Stimulated activated CD8-positive, alpha-beta memory T cell treated with anti-CD3 and anti-CD28 coated beads, Interleukin-4, amount 100 ng/mL, for 24 hours (primary cell): ENCODE data around the gene PLAGL2.
"Not testable (repeated sequence)": the region's sequence is repeated elsewhere in the genome, so short reads cannot be mapped to it uniquely, and the experiment has no call there.

Experiments used
- DNase-seq: peaks from one replicate; pipeline ENCODE4 v3.0.0-alpha.2; 2020; ENCODE audit warnings: low read depth

PLAGL2 gene, protein sequence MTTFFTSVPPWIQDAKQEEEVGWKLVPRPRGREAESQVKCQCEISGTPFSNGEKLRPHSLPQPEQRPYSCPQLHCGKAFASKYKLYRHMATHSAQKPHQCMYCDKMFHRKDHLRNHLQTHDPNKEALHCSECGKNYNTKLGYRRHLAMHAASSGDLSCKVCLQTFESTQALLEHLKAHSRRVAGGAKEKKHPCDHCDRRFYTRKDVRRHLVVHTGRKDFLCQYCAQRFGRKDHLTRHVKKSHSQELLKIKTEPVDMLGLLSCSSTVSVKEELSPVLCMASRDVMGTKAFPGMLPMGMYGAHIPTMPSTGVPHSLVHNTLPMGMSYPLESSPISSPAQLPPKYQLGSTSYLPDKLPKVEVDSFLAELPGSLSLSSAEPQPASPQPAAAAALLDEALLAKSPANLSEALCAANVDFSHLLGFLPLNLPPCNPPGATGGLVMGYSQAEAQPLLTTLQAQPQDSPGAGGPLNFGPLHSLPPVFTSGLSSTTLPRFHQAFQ

DNA sequence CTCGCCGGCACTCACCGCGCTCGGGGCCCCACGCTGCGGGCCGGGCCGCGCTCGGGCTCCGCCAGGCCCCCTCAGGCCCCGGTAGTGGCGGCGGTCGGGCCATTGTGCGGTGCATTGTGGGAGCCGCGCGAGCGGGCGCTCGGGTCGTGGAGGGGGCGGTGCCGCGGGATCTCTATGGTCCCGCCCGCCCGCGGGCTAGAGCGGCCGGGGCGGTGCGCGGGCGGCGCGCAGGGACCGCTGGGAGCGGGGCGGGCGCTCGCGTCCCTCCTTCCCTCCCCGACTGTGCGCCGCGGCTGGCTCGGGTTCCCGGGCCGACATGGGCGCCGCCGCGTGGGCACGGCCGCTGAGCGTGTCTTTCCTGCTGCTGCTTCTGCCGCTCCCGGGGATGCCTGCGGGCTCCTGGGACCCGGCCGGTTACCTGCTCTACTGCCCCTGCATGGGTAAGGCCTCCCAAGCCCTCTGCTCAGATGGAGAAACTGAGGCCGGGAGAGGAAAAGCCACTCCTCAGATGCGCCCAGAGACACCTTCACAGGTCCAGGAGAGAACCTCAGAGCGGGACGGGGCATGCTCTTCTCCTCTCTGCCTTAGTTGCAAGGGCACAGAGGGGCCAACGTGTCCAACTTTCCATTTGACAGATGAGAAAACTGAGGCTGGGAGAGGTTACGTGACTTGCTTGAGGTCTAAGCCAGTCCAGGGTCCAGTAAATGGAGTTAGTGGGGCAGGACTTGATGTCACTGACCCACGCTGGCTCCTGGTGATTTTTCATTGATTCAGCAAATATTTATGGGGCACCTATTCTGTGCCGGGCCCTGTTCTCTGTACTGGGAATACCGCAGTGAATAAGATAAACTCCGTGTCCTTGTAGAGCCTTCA lies at the start of gene PLAGL2, which contains the start of gene POFUT1:
Gene PLAGL2, minus strand, starts transcription at position 118 of the 873 bp plus-strand sequence. CDS start 5,565 bp downstream, outside the sequence.
Gene POFUT1, plus strand, starts transcription at position 255 of the 873 bp plus-strand sequence. Its CDS starts 62 bp downstream, at position 317.
- peak; percentile 86 for DNase-seq

DNA sequence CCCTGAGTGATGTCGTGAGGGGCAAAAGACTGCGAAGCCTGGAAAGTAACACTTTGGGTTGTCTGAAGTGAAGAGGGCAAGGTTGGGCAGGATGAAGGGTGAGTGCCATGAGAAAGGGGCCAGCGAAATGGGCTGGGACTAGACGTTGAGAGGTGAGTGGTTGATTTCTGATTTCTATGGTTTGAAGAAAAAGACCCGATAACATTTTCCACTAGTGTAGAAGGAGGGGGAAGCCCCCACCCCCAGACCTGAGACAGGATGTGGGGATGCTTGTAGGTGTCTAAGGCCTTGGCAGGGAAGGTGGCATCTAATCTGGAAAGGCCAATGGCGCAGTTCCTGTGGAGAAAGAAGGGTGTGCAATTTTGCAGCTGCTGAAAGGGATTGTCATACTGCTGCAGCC lies 44.6 kb upstream of the PLAGL2 start:
- peak; percentile 78 for DNase-seq

DNA sequence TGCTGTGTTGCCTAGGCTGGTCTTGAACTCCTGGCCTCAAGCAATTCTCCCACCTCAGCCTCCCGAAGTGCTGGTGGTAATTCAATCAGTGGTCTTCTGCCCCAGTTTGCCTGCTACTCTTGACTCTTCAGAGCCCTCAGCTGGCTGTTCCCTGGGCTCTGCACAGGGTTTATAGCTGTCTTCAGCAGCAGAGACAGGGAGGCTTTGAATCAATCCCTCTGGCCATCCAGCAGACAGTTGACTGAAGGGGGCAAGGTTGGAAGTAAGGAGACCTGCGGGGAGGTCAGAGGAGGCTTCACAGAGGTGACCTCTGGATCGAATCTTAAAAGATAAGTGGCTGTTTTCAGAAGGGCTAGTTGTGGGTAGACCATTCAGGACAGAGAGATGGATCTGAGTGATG lies 43.9 kb upstream of the PLAGL2 start:
- DNase-seq = no peak

DNA sequence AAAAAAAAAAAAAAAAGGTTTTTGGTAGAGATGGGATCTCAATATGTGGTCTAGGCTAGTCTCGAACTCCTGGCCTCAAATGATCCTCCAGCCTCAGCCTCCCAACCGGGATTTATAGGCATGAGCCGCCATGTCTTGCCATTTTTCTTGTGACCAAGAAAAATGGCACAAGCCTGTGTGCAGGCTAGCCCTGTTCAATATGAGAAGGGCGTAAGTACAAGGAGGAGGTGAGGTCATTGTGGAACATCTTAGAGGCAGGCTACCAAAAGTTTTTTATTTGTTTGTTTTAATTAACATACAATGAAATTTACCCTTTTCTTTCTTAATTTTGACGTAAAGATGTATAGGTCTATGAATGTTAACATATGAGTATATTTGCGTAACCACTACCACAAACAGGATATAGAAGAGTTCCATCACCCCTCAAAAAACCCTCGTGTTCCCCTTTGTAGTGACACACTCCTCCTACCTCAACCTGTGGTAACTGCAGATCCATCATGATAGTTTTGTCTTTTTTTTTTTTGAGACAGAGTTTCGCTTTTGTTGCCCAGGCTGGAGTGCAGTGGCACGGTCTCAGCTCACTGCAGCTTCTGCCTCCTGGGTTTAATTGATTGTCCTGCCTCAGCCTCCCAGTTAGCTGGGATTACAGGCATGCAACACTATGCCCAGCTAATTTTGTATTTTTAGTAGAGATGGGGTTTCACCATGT lies 41.6 kb upstream of the PLAGL2 start:
- DNase-seq = no peak

DNA sequence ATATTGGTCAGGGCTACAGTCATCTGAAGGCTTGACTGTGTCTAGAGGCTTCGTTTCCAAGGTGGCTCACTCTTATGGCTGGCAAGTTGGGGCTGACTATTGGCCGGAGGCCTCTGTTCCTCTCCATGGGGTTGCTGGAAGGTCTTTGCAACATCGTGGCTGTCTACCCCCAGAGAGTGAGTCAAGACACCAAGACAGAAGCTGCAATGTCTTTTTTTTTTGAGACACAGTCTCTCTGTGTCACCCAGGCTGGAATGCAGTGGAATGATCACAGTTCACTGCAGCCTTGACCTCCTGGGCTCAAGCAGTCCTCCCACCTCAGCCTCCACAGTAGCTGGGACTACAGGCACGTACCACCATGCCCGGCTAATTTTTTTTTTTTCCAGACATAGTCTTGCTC lies 40.5 kb upstream of the PLAGL2 start:
- no peak for DNase-seq

DNA sequence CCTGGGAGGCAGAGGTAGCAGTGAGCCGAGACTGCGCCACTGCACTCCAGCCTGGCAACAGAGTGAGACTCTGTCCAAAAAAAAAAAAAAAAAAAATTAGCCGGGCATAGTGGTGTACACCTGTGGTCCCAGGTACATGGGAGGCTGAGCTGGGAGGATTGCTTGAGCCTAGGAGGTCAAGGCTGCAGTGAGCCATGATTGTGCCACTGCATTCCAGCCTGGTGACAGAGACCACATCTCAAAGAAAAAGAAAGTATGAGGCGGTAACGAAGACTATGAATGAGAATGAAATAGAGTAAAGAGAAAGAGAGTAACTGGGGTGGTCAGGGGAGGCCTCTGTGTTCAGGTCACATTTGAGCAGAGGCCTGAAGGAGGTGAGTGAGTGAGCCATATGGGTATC lies 38.7 kb upstream of the PLAGL2 start:
- not testable (repeated sequence) for DNase-seq

DNA sequence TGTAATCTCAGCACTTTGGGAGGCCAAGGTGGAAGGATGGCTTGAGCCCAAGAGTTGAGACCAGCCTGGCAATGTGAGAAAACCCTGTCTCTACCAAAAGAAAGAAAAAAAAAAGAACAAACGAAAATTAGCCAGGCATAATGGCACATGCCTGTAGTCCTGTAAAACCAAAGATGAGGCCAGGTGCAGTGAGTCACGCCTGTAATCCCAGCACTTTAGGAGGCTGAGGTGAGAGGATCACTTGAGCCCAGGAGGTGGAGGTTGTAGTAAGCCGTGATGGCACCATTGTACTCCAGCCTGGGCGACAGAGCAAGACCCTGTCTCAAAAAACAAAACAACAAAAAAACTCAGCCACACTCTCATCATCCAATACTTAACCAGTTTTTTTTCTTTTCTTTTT lies 37.4 kb upstream of the PLAGL2 start:
- DNase-seq = no peak

DNA sequence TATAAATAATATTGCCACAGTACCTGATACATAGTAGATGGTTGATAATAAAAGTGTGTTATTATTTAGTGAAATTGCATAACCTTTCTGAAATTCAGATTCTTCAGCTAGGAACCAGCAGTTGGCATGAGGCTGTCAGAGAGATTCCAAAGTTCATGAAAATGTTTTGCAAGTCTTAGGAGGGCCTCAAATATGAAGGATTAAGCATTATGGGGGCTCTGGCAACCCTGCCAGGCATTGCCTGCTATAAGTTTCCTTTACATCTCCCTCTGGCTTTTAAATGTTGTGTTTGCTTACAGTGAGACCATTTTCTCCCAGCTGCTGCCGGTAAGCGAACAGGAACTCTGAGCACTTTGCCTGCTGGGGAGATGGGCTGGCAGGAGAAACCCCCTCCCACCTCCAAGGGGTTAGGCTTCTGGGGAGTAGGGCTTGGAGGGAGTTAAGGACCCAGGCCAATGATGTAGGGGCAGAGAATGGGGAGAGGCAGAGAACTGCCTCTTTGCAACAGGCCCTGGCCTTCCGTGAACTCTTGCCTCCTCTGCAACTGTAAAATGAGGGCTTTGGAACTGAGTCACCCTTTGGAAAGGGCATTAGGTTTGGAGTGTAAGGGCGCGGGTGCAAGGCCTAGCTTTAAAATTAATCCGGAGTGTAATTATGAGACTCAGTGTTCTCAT lies 36.7 kb upstream of the PLAGL2 start:
- no peak for DNase-seq

DNA sequence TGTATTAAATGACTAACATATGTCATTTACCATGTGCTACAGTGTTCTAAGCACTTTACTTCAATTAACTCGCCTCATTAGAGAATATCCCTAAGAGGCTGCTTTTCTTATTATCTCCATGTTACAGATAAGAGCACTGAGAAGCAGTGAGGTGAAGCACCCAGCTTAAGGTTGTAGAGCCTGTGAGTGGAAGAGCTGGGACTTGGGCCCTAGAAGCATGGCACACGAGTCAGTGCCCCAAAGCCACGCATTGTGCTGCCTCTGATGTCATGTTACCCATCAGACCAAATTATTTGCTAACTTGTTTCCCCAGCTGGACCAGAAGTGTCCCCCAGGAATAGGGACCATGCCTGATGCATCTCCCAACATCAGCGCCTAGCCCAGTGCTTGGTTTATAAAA lies 34.3 kb upstream of the PLAGL2 start:
- DNase-seq = no peak

DNA sequence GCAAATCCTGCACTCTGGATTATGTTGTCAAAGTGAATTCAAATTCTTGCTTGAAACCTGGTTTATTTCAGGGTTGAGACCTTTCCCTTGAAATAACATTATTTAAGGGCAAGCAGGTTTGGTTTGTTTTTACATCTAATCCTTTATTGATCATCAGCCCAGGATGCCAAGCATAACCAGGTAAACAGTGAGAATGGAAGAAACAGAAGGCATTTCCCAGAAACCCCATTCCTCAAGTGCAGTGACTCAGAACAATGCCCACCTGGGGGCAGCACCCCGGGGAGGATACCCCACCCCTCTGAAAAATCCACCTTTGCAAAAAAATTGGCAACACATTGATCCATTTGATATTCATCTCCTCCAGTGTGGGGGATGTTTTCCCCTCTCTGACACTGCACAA lies 32.7 kb upstream of the PLAGL2 start:
- DNase-seq = no peak

DNA sequence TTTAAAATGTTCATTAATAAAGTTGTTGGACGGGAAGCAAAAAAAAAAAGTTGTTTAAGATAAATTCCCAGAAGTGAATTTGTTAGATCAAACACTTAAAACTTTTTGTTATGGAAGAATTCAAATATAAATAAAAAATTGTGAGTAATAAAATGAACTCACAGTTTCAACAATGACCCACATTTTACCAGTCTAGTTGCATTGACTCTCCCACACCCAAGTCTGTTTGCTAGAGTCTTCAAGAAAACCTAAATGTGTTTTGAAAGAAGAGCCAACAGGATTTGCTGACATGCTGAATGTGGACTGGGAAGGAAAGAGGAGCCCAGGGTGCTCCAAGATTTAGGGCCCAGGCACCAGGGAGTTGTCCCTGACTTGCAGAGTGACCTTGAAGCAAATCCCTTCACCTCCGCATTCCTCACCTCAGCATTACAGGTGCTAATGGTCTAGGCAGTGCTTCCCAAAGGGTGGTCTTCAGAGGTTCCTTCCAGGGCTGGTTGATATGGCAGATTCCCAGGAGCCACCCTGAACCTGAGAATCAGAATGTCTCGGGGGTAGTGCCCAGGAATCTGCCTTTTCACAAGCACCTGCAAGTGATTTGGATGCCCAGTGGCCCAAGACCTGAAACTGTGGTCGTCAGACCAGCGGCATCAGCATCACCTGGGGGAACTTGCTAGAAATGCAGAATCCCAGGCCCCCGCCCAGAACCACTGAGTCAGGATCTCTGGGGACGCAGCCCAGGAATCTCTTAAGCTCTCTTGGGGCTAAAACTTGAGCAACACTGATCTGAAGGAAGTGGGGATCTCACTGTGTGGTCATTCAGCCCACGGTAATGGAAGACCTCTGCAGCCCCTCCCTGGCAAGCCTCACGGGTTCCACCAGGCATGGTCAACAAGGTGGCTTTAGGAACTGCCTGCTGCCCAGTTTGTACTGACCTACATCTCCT lies 31.2 kb upstream of the PLAGL2 start:
- DNase-seq = no peak

DNA sequence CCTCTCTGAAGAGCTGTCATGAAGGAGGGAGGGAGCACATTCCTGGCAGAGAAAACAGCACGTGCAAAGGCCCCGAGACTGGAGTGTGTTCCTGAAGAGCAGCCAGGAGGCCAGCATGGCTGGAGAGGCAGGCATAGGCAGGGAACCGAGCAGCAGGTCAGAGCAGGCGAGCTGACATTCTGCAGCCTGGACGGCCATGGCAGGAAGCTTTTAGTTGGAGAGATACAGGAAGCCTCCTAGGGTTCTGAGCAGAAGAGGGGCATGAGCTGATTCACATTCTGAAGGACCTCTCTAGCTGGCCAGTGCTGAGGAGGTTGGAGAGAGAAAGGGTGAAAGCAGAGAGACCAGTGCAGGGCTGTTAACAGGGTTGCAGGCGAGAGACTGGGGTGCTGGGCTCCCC lies 29.9 kb upstream of the PLAGL2 start:
- DNase-seq = no peak

DNA sequence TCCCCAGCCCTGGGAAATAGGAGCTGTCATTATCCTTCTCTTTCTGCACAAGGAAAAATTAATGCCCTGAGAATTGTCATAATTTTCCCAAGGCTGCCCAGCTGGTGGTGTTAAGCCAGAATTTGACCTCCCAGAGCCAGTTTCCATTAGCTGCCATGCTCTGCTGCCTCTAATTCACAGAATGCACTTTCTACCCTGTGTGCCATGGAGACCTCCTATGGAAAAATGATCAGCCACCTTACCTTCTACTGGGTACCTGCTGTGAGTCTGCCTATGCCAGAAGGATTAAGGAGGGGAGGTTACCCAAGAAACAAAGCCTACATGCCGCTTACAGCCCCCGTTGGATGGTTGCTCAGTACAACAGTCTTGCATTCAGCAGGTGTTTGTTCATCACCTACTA lies 29.3 kb upstream of the PLAGL2 start:
- DNase-seq = no peak

DNA sequence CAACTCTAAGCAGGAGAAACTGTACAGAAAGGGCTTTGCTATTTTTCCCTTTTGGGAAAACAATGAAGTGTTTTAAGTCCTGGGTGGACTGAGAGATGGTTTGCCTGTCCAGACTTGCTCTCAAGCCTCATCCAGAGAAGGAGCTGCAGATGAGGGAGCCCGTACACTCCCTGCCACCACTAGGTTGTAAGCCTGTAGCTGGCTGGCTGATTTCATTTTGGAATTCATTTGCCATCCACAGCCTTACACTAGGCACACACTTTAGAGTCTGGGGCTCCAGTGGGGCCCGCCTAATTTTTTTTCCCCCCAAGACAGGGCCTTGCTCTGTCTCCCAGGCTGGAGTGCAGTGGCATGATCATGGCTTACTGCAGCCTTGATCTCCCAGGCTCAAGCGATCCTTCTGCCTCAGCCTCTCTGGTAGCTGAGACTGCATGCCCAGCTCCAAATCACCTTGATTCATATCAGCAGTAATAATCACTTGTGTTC lies 28.5 kb upstream of the PLAGL2 start:
- DNase-seq = no peak

DNA sequence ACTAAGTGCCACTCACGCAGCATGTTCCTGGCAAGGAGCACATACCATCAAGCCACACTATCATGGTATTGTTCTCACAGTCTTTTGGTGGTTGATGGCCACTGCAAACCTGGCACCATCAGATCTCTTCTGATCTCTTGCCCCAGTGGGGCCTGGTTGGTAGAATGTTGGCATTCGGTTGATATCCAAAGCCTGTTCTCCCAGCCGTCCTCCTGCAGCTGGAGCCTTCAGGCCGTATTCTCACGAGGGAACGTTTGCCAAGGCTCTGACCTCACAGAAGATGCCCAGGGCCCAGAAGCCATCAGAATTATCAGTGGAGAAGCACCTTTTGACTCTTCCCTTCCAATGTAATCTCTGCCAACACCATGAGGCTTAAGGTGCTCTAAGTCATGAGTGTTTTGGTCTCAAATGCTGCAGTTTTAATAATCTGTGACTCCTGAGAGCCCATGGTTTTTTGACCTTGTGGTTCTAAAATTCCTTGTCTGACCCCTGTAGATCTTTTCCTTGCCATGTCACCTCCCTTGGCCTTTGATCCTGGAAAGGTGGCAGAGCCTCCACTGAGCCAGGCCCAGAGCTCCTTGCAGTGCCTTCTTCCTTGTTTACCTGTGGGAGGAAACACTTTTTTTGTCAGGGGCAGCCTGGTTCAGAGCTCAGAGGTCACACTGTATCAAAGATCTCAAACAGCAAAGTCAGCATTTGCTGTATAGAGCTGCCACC lies 27.9 kb upstream of the PLAGL2 start:
- DNase-seq = no peak

DNA sequence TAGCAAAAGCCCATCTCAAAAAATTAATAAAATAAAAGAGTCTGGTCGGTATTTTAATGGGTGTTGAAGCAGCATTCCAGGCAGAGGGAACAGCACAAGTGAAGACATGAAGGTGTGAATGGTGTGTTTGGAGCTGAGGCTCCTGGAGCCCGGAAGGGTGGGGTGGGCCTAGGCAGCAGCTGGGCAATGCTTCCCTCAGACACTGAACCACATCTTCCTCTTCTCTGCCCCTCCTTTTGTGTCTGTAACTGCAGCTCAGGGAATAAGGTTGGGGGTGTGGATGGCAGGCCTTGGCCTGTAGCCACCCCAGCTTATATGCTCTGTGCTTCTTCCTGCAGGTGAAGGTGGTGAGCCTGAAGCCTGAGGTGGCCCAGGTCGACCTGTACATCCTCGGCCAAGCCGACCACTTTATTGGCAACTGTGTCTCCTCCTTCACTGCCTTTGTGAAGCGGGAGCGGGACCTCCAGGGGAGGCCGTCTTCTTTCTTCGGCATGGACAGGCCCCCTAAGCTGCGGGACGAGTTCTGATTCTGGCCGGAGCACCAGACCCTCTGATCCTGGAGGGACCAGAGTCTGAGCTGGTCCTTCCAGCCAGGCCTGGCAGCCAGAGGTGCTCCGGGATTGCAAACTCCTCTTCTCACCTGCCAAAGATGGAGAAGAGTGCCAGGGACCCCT lies 26.7 kb upstream of the PLAGL2 start:
- DNase-seq = no peak

DNA sequence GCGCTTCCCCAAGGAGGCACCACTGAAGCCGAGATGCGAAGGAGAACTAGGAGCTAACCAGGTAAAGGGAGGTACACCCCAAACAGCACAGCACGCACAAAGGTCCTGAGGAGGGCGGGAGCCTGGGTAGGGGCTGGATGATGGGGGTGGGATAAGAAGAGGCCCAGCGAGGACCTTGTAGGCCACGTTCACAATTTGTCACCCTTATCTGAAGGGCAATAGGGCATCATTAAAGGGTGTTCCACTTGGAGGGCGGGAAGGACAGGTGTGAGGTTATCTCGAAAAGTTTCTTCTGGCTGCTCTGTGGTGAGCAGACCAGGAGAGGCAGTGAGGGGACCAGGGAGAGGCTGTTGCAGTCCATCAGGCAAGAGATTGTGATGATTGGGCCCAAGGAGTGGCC lies 25.7 kb upstream of the PLAGL2 start:
- DNase-seq = no peak

DNA sequence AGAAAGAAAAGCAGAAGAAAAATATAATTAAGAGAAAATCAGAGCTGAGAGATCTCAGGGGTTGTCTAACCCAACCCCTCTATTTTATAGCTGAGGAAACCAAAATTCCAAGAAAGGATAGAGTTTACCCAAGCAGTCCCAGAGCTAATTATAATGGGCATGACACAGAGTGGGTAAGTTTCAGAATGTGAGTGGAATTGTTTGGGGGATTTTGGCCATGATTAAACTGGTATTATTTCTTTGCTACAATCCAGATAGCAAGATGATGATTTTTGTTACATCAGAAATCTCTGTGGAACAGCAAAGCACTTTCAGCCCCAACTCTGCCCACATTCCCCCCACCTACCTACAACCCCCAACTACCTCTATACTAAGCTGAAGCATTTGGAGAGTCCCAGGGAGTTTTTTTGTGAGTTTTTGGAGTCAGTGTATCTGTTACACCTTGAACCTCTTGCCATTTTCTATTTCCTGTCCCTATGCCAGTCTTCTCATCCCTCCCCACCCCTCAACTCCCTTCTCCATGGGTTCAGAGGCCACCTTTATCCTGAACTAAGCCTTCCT lies 24.9 kb upstream of the PLAGL2 start:
- DNase-seq = no peak

DNA sequence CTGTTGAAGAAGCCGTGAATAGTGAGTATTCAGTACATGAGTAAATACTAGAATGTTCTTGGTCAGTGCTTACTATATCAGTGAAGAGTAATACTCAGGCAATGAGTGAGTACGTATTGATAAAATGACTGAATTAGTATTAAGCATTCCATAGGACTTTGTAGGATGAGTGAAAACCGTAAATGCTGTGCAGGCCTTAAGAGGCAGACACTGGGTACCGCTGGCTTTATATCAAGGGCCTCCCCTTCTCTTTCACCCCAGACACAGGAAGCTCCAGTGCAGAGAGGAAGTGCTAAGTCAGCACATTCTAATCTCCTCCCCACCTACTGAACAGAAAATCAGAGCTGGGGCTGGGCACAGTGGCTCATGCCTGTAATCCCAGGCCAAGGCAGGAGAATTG lies 24.3 kb upstream of the PLAGL2 start:
- DNase-seq = no peak
